WI38 (cell line): Measurements from ENCODE around the gene MOB2.

Experiments
- H3K4me3 ChIP-seq: 2 replicates; pipeline ENCODE4 v1.5.1; 2011; ENCODE audit warnings: low read depth, mild to moderate bottlenecking, control low read depth, low read length
- TF ChIP-seq, protein P1 (sequence below): IDR thresholded peaks from 2 replicates; pipeline ENCODE4 v1.5.1; 2012; ENCODE audit warnings: low read depth, mild to moderate bottlenecking, control low read depth, low read length

Gene MOB2

DNA sequence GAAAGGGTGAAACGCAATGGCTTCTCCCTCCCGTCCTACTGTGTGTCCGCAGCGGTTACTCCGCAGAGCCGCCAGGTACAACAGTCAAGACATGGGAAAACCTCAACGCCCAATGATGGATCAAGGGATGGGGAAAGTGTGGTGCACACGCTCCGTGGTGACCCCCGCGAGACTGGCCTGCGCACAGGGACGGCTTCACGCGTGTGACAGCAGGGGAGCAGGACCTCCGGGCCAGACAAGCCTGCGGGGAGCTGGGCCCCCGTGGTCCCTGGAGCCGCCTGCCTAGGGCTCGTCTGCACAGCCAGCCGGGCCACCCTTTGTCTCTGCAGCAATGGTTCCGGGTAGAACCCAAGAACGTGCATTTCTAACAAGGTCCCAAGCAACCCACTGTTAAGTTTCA, 31.7 kb upstream of the MOB2 start:
- TF ChIP-seq, protein P1, sequence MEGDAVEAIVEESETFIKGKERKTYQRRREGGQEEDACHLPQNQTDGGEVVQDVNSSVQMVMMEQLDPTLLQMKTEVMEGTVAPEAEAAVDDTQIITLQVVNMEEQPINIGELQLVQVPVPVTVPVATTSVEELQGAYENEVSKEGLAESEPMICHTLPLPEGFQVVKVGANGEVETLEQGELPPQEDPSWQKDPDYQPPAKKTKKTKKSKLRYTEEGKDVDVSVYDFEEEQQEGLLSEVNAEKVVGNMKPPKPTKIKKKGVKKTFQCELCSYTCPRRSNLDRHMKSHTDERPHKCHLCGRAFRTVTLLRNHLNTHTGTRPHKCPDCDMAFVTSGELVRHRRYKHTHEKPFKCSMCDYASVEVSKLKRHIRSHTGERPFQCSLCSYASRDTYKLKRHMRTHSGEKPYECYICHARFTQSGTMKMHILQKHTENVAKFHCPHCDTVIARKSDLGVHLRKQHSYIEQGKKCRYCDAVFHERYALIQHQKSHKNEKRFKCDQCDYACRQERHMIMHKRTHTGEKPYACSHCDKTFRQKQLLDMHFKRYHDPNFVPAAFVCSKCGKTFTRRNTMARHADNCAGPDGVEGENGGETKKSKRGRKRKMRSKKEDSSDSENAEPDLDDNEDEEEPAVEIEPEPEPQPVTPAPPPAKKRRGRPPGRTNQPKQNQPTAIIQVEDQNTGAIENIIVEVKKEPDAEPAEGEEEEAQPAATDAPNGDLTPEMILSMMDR: no peak
- H3K4me3 ChIP-seq: no peak overlapping the region

DNA sequence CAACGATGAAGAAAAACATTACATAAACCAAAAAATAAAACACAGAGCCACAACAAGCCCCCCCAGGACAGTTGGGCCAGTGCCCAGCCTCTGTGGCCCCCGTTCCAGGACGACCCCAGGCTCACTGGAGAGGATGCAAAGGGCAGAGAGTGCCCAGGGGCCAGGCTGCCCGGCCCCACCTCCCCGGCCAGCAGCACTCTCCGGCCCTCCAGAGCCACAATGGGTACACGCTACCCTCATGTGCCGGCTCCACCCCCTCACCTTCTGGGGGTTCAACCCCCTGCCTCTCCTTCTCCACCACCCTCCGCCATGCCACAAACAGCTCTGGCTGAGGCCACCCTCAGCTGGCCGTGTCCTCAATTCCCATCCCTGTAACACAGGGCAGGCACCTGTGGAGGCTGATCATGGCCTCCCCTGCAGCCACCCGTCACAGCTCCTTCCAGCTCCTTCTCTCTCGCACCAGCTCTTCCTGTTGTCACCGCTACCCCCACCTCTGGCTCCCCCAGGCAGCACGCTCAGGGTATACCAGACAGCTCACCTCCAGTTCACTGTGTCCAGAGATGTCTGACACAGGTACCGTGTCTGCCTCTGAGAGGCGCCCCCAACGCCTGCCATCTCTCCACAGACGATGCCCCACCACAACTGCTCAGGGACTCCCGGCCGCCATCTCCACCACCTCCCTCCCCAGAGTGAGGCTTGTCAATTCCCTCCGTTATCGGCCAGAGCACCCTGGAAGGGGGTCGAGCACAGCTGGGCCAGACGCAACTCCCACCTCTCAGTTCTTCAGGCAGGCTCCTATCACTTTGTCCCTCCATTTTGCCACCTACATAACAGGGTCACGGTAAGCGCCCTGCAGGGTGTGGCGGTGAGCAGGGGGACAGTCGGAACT, 30.8 kb upstream of the MOB2 start:
- TF ChIP-seq, protein P1: no peak

DNA sequence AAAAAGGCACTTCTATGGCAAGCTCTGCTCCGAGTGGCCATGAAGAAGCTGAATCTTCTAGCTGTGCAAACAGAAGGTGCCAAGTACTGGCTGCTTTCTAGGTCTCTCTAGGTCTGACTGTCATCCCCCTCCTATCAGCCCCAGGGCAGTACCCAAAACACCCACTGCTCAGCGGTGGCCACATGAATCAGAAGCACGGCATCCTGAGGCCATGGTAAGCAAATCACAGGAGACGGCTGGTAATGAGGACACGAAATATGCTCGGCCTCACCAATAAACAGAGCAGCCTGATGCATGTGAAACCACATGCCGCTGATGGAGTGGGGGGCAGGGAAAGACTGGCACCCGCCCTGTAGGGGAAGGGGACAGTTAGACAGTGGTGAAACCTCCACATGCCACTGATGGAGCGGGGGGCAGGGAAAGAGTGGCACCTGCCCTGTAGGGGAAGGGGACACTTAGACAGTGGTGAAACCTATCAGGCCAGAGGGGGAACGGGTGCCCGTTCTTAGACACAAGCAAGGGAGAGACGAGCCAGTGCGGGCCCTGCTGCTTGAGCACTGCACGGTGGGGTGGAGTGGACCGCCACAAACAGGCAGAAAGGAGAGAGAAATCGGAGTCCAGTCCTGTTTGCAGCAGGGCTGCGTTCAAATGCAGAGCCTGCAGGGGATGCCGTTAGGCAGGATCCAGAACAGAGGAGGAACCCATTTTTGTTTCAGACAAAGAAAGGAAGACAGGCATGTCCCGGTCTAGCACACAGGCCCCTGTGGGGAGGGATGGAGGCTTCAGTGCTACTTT, 29.9 kb upstream of the MOB2 start:
- H3K4me3 ChIP-seq: no peak overlapping the region

More for the DNA sequence above, 30.8 kb upstream of the MOB2 start:
- no peak overlapping the region for H3K4me3 ChIP-seq

DNA sequence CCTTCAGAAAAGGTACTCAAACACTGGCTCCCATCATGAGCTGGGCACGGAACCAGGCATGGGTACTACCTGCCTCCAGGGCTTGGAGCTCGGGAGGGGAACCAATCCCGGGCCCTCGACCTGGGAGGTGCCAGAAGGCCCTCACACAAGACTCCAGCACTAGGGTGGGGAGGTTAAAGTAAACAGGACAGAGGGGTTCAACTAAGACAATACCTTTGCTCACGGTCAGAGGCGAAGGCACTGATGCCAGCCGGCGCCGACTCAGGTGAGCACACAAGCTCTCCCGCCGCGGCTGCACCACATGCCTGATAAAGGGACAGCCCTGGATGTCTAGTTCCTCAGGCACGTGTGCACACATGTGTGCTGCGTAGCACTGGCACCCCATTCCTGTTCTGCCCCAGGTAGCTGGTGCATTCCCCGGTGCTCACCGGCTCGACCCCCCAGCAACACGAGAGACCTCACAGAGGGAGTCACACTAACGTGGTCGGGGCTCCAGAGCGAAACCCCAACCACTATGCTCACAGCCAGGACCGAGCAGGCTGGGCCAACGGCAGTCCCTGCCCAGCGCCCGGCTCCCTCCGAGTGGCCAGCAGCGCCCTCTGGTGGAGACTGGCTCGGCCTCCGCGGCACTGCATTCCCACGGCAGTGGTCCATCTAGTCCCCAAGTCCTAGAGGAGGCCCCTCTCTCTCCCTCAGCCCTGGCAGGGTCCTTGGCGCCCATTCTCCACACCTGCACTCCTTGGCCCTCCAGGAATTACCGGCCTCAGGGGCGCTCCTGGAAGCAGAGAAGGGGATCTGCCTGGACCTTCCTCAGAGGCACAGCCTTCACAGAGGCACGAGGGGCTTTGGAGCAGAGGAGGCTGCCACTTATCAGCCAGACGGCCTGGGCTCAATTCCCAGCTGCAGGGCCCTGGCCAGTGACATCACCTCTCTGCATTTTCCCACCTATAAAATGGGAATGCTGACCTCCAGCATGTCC, 28.8 kb upstream of the MOB2 start:
- no peak overlapping the region for H3K4me3 ChIP-seq
- TF ChIP-seq, protein P1: peak; percentile 88

More for the DNA sequence above, 29.9 kb upstream of the MOB2 start:
- TF ChIP-seq, protein P1: no peak

DNA sequence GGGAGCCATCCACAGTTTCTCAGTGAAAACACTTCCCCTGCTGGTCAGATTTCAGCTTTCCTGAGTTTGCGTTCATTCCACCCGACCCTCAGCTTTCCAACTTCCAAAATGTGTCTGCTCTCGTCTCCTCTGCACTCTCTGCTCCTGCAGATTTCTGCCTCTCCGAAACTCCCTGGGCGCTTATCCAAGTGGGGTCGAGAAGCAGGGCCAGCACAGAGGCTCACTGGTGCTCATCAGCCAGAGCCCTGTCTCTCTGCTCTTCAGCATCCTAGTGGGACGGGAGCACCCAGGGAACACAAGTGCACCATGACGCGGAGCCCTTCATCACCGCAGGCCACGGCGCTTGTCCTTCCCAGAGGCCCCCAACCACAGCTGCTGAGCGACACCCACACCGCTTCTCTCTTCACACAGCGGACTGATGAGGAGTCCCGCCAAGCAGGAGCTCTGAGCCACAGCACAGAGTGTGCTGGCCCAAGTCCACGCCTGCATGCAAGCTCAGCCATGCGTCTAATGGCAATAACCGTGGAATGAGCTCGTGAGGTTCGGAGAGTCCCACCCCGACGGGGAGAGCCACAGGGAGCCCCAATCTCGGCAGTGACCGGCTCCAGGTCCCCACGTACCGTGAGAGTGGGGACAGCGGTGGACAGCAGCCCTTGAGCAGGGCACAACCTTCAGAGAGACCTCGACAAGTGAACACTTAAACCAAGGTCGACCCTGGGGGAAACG, 27.9 kb upstream of the MOB2 start:
- TF ChIP-seq, protein P1: no peak
- H3K4me3 ChIP-seq: no peak overlapping the region
